K562 (cell line): Measurements from ENCODE around the gene TNIP2. TPM values are rescaled to one million over a fixed set of nuclear protein-coding genes. Genes with fewer than 3 reads are reported as not detected.

ENCODE experiments used
- ATAC-seq: fragments of 200-7000 bp; cut with Tn5 transposase; 3 replicates; pipeline ENCODE4 v1.9.1; 2020; ENCODE audit warnings: moderate library complexity
- BruUV-seq: library from RNA; stranded (reverse); fragments of 400-500 nt; replicated peaks from 2 replicates; lab custom pipeline; 2021; lab: Mats Ljungman, UMichigan
- CTCF ChIA-PET: fragments of 300-600 bp; formaldehyde crosslinking; extraction: SDS; loops from one replicate; lab custom pipeline; 2021; ENCODE audit warnings: low intra/inter-chr PET ratio; lab: Yijun Ruan, JAX
- POLR2A ChIA-PET: fragments of 300-600, 350-650 bp; sonication (Branson Sonifier 250); formaldehyde crosslinking; extraction: SDS; loops from one replicate; lab custom pipeline; 2021; ENCODE audit warnings: antibody characterized with exemption, inconsistent platforms; lab: Yijun Ruan, JAX
- DNase-seq, 4 experiments: peaks; one replicate each; pipeline versions ENCODE4 v3.0.0 to v3.0.0-alpha.2; 2011 to 2018; ENCODE audit warnings: low spot score in 3 of 4, mixed read lengths in 3 of 4; ENCODE audit errors: extremely low read depth in 1 of 4
- FAIRE-seq: peaks from 2 replicates; lab custom pipeline; 2011; peaks lifted over from hg19 to GRCh38; lab: Jason Lieb, UNC
- H2AFZ ChIP-seq: 2 replicates; pipeline ENCODE4 v1.6.0; 2011; ENCODE audit warnings: low read depth, low read length, control low read depth, inconsistent platforms
- H3K27ac ChIP-seq: fragments of 200-600 bp; 3 replicates; pipeline ENCODE4 v1.8.0; 2011; ENCODE audit warnings: low read depth, mild to moderate bottlenecking, control low read depth, inconsistent platforms, low read length, moderate library complexity, mixed read lengths; ENCODE audit errors: extremely low read depth
- H3K27me3 ChIP-seq, 2 experiments: fragments of 300-600 bp in 1 of 2; 2 replicates in 1 of 2; 3 replicates in 1 of 2; pipeline versions ENCODE4 v1.6.0 to v1.8.0; 2011; ENCODE audit warnings: inconsistent platforms in 2 of 2, low read length in 2 of 2, mild to moderate bottlenecking in 1 of 2, mixed read lengths in 1 of 2, moderate library complexity in 1 of 2; ENCODE audit not compliant: control insufficient read depth in 2 of 2, insufficient read depth in 2 of 2
- H3K36me3 ChIP-seq: fragments of 300-600 bp; 3 replicates; pipeline ENCODE4 v1.8.0; 2011; ENCODE audit warnings: mild to moderate bottlenecking, low read length, inconsistent platforms; ENCODE audit not compliant: control insufficient read depth, insufficient read depth
- H3K4me1 ChIP-seq, 2 experiments: fragments of 200-600 bp in 1 of 2; replicated peaks in 1 of 2; 2 replicates in 1 of 2; 3 replicates in 1 of 2; pipeline versions ENCODE4 v1.5.1 to v1.8.0; 2011; ENCODE audit warnings: inconsistent platforms in 2 of 2, low read length in 2 of 2, mild to moderate bottlenecking in 1 of 2, mixed read lengths in 1 of 2, moderate library complexity in 1 of 2; ENCODE audit not compliant: control insufficient read depth in 2 of 2, insufficient read depth in 2 of 2
- H3K4me2 ChIP-seq: 2 replicates; pipeline ENCODE4 v1.6.1; 2011; ENCODE audit warnings: low read length, control low read depth, inconsistent platforms, mixed read lengths; ENCODE audit not compliant: insufficient read depth
- H3K4me3 ChIP-seq: fragments of 200-600 bp; sonication (generic), shearing (Covaris generic); 2 replicates; pipeline ENCODE4 v1.5.1; 2016; ENCODE audit warnings: control low read depth, inconsistent platforms
- H3K79me2 ChIP-seq: fragments of 200-600 bp; 3 replicates; pipeline ENCODE4 v1.8.0; 2011; ENCODE audit warnings: low read length, inconsistent platforms; ENCODE audit not compliant: control insufficient read depth, insufficient read depth
- H3K9ac ChIP-seq, 2 experiments: 2 replicates each; pipeline versions ENCODE4 v1.6.0 to v1.6.1; 2011; ENCODE audit warnings: low read depth in 2 of 2, low read length in 2 of 2, control low read depth in 1 of 2, inconsistent platforms in 1 of 2, mild to moderate bottlenecking in 1 of 2, mixed read lengths in 1 of 2; ENCODE audit not compliant: insufficient read depth in 1 of 2
- H3K9me1 ChIP-seq: one replicate; pipeline ENCODE4 v1.6.0; 2011; ENCODE audit warnings: inconsistent platforms, mild to moderate bottlenecking, low read length, moderate library complexity; ENCODE audit not compliant: control insufficient read depth, insufficient read depth
- H3K9me3 ChIP-seq: replicated peaks from 2 replicates; pipeline ENCODE4 v1.5.1; 2011; ENCODE audit warnings: low read depth, low read length, inconsistent platforms; ENCODE audit not compliant: control insufficient read depth, insufficient read depth
- H4K20me1 ChIP-seq: replicated peaks from 2 replicates; pipeline ENCODE4 v1.6.1; 2011; ENCODE audit warnings: low read length, inconsistent platforms, mixed read lengths; ENCODE audit not compliant: control insufficient read depth, insufficient read depth
- L3MBTL2 ChIP-seq: fragments of 450-650 bp; IDR thresholded peaks from 2 replicates; pipeline ENCODE4 v1.6.1; 2016; ENCODE audit warnings: mild to moderate bottlenecking, moderate library complexity
- WGBS: fragments of 100-300 bp; shearing (Covaris generic); methylation state at CpG from one replicate; pipeline ENCODE4 v1.1.6; 2016; ENCODE audit warnings: low coverage, mixed read lengths; ENCODE audit not compliant: insufficient coverage; ENCODE audit errors: missing lambda C conversion rate; 5-methylcytosine and 5-hydroxymethylcytosine counted together
- in situ Hi-C: fragments of 300-500 bp; cut with MboI; formaldehyde crosslinking; loops from 4 replicates; pipeline ENCODE4 v1.15.0; 2018; ENCODE audit warnings: inconsistent platforms, mixed read lengths
- intact Hi-C: fragments of 100-400 bp; cut with micrococcal nuclease; formaldehyde crosslinking; loops from 2 replicates; pipeline ENCODE4 v1.14.2; 2022
- polyA plus RNA-seq, 8 experiments: library from polyadenylated mRNA; depleted of rRNA in 4 of 8; stranded (reverse) in 5 of 8; unstranded in 3 of 8; fragments of >200 nt; fragmentation: Nextera tagmentation in 2 of 8; fragmentation: Illumina TruSeq in 1 of 8; extraction: Ambion mirVana in 2 of 8; extraction: Trizol in 1 of 8; gene quantifications; 2 replicates each; pipeline versions ENCODE4 v1.2.1 to v1.2.3, GENCODE V29; 2011 to 2014; ENCODE audit warnings: inconsistent platforms in 1 of 8, missing spikeins in 1 of 8
- total RNA-seq, 7 experiments: library from RNA; depleted of rRNA in 6 of 7; stranded (reverse); fragments of >200 nt in 6 of 7; fragmentation: Illumina TruSeq in 2 of 7; extraction: Trizol in 2 of 7; gene quantifications; 2 replicates each; pipeline versions ENCODE4 v1.2.1 to v1.2.3, GENCODE V29; 2011 to 2021; ENCODE audit warnings: low replicate concordance in 1 of 7
- TF ChIP-seq, protein P1 (sequence below), 2 experiments: fragments of 200-800 bp in 1 of 2; sonication (Bioruptor generic) in 1 of 2; sonication (generic) in 1 of 2; formaldehyde crosslinking in 1 of 2; IDR thresholded peaks in 1 of 2; conservative IDR thresholded peaks in 1 of 2; 2 replicates each; pipeline versions ENCODE4 v1.5.0 to v1.6.1; 2016 to 2020; ENCODE audit warnings: missing compliant biosample characterization in 1 of 2, missing genetic modification characterization in 1 of 2, missing genetic modification reagents in 1 of 2
- TF ChIP-seq, protein P2 (sequence below): fragments of 250-450 bp; sonication (Bioruptor Pico); IDR thresholded peaks from 2 replicates; pipeline ENCODE4 v1.8.0; 2022; ENCODE audit warnings: moderate library complexity, mild to moderate bottlenecking, inconsistent platforms

TNIP2 gene
- total and polyA plus RNA-seq, 9 of the 15 experiments (the other 6 are each of a cell fraction or from before 2014, with no cell fraction given) = 0.61 to 42.6 (median 19.5) TPM

DNA sequence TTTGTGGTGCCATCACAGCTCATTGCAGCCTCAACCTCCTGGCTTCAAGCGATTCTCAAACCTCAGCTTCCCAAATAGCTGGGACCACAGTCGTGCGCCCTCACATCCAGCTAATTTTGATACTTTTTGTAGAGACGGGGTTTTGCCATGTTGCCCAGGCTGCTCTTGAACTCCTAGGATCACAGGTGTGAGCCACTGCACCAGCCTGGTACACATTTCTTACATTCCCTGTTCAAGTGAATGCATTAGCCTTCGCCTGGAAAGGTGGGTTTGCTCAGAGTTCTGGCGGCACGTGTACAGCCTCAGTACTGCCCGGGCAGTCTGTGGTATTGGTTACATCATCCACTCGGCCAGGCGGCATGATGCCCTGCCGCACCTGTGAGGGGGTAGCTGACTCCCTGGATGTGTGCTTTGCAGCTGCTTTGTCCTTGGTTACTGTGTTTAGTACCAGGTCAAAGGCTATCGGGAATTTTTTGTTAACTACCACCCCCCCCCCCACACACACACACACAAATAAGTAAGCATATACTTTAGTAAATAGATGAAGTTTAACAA is 57.1 kb downstream of the TNIP2 start:
- TF ChIP-seq, protein P1, sequence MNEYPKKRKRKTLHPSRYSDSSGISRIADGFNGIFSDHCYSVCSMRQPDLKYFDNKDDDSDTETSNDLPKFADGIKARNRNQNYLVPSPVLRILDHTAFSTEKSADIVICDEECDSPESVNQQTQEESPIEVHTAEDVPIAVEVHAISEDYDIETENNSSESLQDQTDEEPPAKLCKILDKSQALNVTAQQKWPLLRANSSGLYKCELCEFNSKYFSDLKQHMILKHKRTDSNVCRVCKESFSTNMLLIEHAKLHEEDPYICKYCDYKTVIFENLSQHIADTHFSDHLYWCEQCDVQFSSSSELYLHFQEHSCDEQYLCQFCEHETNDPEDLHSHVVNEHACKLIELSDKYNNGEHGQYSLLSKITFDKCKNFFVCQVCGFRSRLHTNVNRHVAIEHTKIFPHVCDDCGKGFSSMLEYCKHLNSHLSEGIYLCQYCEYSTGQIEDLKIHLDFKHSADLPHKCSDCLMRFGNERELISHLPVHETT (CRISPR knock-in tag; conservative IDR thresholded peaks at IDR 0.05 in 1 of 2, IDR thresholded peaks at IDR 0.05 in 1 of 2) = no peak
- no peak for TF ChIP-seq L3MBTL2
- TF ChIP-seq, protein P2, sequence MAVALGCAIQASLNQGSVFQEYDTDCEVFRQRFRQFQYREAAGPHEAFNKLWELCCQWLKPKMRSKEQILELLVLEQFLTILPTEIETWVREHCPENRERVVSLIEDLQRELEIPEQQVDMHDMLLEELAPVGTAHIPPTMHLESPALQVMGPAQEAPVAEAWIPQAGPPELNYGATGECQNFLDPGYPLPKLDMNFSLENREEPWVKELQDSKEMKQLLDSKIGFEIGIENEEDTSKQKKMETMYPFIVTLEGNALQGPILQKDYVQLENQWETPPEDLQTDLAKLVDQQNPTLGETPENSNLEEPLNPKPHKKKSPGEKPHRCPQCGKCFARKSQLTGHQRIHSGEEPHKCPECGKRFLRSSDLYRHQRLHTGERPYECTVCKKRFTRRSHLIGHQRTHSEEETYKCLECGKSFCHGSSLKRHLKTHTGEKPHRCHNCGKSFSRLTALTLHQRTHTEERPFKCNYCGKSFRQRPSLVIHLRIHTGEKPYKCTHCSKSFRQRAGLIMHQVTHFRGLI (CRISPR knock-in tag) = no peak
- Histone ChIP-seq H3K9me1 (no peaks in the 10 kb centered on the region), H3K27me3 (no peaks in the 10 kb centered on the region), H3K79me2 (no peaks in the 10 kb centered on the region), H3K4me2 (no peak overlapping the region), H4K20me1 (no peaks in the 10 kb centered on the region), H3K27ac (no peak overlapping the region), H3K36me3 (peaks cover 93% of the 10 kb centered on the region; the same call in 2 of the 3 replicates), H3K9ac (no peak overlapping the region), H3K9me3 (no peaks in the 10 kb centered on the region), H3K4me3 (no peak overlapping the region), H2AFZ (no peak overlapping the region), H3K4me1 (no peaks in the 10 kb centered on the region)
- ChIA-PET CTCF (no interaction called here), POLR2A (interaction anchor here (0.9 kb wide), 1 partner anchor 35 kb away, joined by 3 read pairs; no protein-coding TSS in a partner anchor)
- in situ Hi-C loops = no loop called here
- ATAC-seq = no peak
- intact Hi-C loops = no loop called here
- 93% methylated on average over 12 of the region's 12 CpGs for WGBS
- no TSS peak for BruUV-seq
- DNase-seq = no peak
- FAIRE-seq = no peak
